Ovary (tissue), 9 donors: Measurements from ENCODE around the gene PTEN. TPM values are rescaled to one million over a fixed set of nuclear protein-coding genes. Genes with fewer than 3 reads are reported as not detected.
"Not testable (repeated sequence)": the region's sequence is repeated elsewhere in the genome, so short reads cannot be mapped to it uniquely, and the experiment has no call there.

Source experiments
- DNase-seq, 5 donors: peaks; one replicate each; pipeline ENCODE4 v3.0.0-alpha.2; 2019 to 2020
- H3K27ac ChIP-seq, 2 donors: fragments of 200-600 bp; one replicate each; pipeline versions ENCODE4 v1.5.1 to v1.8.0; 2019 to 2022
- H3K27me3 ChIP-seq: fragments of 200-600 bp; one replicate; pipeline ENCODE4 v1.8.0; 2022
- H3K36me3 ChIP-seq: fragments of 200-600 bp; sonication (generic); one replicate; pipeline ENCODE4 v1.5.1; 2019
- H3K4me1 ChIP-seq: one replicate; pipeline ENCODE4 v1.8.1; 2013; ENCODE audit warnings: mild to moderate bottlenecking, moderate library complexity; ENCODE audit not compliant: insufficient read depth
- H3K4me3 ChIP-seq: fragments of 200-600 bp; sonication (generic); one replicate; pipeline ENCODE4 v1.5.1; 2017
- H3K9me3 ChIP-seq, 2 donors: fragments of 200-600 bp in 1 of 2; sonication (generic) in 1 of 2; one replicate each; pipeline versions ENCODE4 v1.5.1 to v1.8.1; 2013 to 2019; ENCODE audit warnings: mild to moderate bottlenecking in 1 of 2, moderate library complexity in 1 of 2
- CTCF ChIP-seq, 3 donors: fragments of 450-650 bp in 2 of 3; fragments of 200-600 bp in 1 of 3; IDR thresholded peaks; one replicate each; pipeline versions ENCODE4 v1.5.1 to v1.8.0; 2016 to 2022; ENCODE audit warnings: antibody characterized with exemption in 3 of 3, mild to moderate bottlenecking in 1 of 3
- EP300 ChIP-seq: sonication (generic); formaldehyde crosslinking; IDR thresholded peaks from one replicate; pipeline ENCODE4 v1.6.1; 2017; ENCODE audit warnings: antibody characterized with exemption
- POLR2A ChIP-seq: fragments of 450-650 bp; IDR thresholded peaks from one replicate; pipeline ENCODE4 v1.6.1; 2017; ENCODE audit warnings: antibody characterized with exemption, mild to moderate bottlenecking, moderate library complexity
- WGBS, 3 donors: extraction: QIAGEN DNeasy Blood & Tissue Kit in 1 of 3; methylation state at CpG; one replicate each; pipeline versions ENCODE4 v1.1.5 to v1.1.7; 2013 to 2017; 5-methylcytosine and 5-hydroxymethylcytosine counted together
- intact Hi-C, 4 donors: fragments of 100-400 bp; cut with DNase I; formaldehyde crosslinking; loops; one replicate each; pipeline versions ENCODE4 v1.11.0 to v1.15.1; 2022 to 2023
- polyA plus RNA-seq, 2 donors: library from polyadenylated mRNA; stranded (reverse); fragments of 200-250 nt in 1 of 2; fragments of 350-450 nt in 1 of 2; fragmentation: Illumina TruSeq in 1 of 2; extraction: RNeasy Lipid Tissue Mini Kit (QIAGEN cat#74804) in 1 of 2; gene quantifications; one replicate each; pipeline ENCODE4 v1.2.3, GENCODE V29; 2013 to 2014
- total RNA-seq, 7 donors: library from RNA; depleted of rRNA in 2 of 7; stranded (reverse); fragments of >200 nt in 2 of 7; fragmentation: NEBNext Ultra II Directional in 3 of 7; extraction: Animal tissue kit (Norgen Biotek cat#: 25700) in 3 of 7; gene quantifications; one replicate each; pipeline versions ENCODE4 v1.1.0 to v1.2.4, GENCODE V29; 2016 to 2023
- donor health status: DM: no; HTN: no; CAD: no; lungs with moderate emphysema.
- donor health status: DM: no; HTN: no; CAD: no.
- donor health status: Bipolar disorder and iron deficiency.
- donor health status: DM: yes; HTN: yes; CAD: no.
- donor health status: DM: no; HTN: no; CAD: no.
- donor health status: DM: yes; HTN: yes; CAD: no.

Gene PTEN
- total and polyA plus RNA-seq, 9 donors = 23.7 to 182 (median 84.7) TPM

- H3K27me3 ChIP-seq = no peaks in the 10 kb centered on the region
- DNase-seq = no peak
- H3K9me3 ChIP-seq = no peaks in the 10 kb centered on the region
- no peaks in the 10 kb centered on the region for H3K4me1 ChIP-seq
- no peak for TF ChIP-seq CTCF (IDR thresholded peaks at IDR 0.05)
- TF ChIP-seq EP300 = no peak
- no peak overlapping the region for H3K27ac ChIP-seq
- no peaks in the 10 kb centered on the region for H3K36me3 ChIP-seq
- intact Hi-C loops = no loop called here
- WGBS, 3 donors = 95 to 98% (median 96%) methylated on average over 4 of the region's 4 CpGs
- no peak overlapping the region for H3K4me3 ChIP-seq
Observed at GRCh38 chr10:87843714-87844113, 19.7 kb upstream of the PTEN start.

- H3K36me3 ChIP-seq = no peaks in the 10 kb centered on the region
- intact Hi-C loops = no loop called here
- 50 to 59% (median 56%) methylated on average over 1 of the region's 1 CpG for WGBS, 3 donors
- no peak overlapping the region for H3K27ac ChIP-seq
- no peak overlapping the region for H3K4me3 ChIP-seq
- H3K4me1 ChIP-seq = no peaks in the 10 kb centered on the region
- no peaks in the 10 kb centered on the region for H3K9me3 ChIP-seq
- TF ChIP-seq POLR2A (no peak), EP300 (no peak), CTCF (IDR thresholded peaks at IDR 0.05) (no peak)
- H3K27me3 ChIP-seq = no peaks in the 10 kb centered on the region
- no peak for DNase-seq
Observed at GRCh38 chr10:87844837-87845623, 18.4 kb upstream of the PTEN start.

GRCh38 chr10:87845624-87845998 is 17.8 kb upstream of the PTEN start:
- 81 to 85% (median 85%) methylated on average over 3 of the region's 3 CpGs for WGBS, 3 donors
- intact Hi-C loops = no loop called here

GRCh38 chr10:87846023-87846422 is 17.4 kb upstream of the PTEN start:
- intact Hi-C loops = no loop called here
- TF ChIP-seq EP300 (no peak), POLR2A (no peak)
- Histone ChIP-seq H3K27me3 (no peaks in the 10 kb centered on the region), H3K36me3 (no peaks in the 10 kb centered on the region), H3K27ac (no peak overlapping the region), H3K9me3 (no peaks in the 10 kb centered on the region), H3K4me3 (no peak overlapping the region), H3K4me1 (no peaks in the 10 kb centered on the region)
- DNase-seq = no peak
- WGBS, 3 donors = 40 to 53% (median 46%) methylated on average over 7 of the region's 7 CpGs

More at GRCh38 chr10:87845624-87845998, 17.8 kb upstream of the PTEN start:
- H3K27me3 ChIP-seq = no peaks in the 10 kb centered on the region
- H3K36me3 ChIP-seq = no peaks in the 10 kb centered on the region
- no peak overlapping the region for H3K4me3 ChIP-seq
- no peaks in the 10 kb centered on the region for H3K4me1 ChIP-seq
- no peak for TF ChIP-seq CTCF (IDR thresholded peaks at IDR 0.05)
- TF ChIP-seq EP300 = no peak
- TF ChIP-seq POLR2A = no peak
- no peak overlapping the region for H3K27ac ChIP-seq
- no peaks in the 10 kb centered on the region for H3K9me3 ChIP-seq
- DNase-seq = no peak

- H3K27me3 ChIP-seq, H3K4me1 ChIP-seq, intact Hi-C loops, H3K36me3 ChIP-seq, H3K27ac ChIP-seq, H3K4me3 ChIP-seq, H3K9me3 ChIP-seq, DNase-seq: not testable (repeated sequence)
- WGBS, 3 donors = 94 to 97% (median 96%) methylated on average over 8 of the region's 8 CpGs
Observed at GRCh38 chr10:87846711-87847110, 16.7 kb upstream of the PTEN start.
